K562 (cell line): ENCODE measurements around the gene HDAC3. TPM values are rescaled to one million over a fixed set of nuclear protein-coding genes. Genes with fewer than 3 reads are reported as not detected.

Experiments
- ADNP ChIP-seq: fragments of 200-800 bp; sonication (Bioruptor generic); IDR thresholded peaks from 2 replicates; pipeline ENCODE4 v1.6.1; 2016; ENCODE audit warnings: missing genetic modification characterization, missing compliant biosample characterization
- CBX3 ChIP-seq, 2 experiments: IDR thresholded peaks; 1 replicate in 1 of 2; 2 replicates in 1 of 2; pipeline ENCODE4 v1.6.1; 2012; ENCODE audit warnings: inconsistent platforms in 2 of 2, low read length in 2 of 2, borderline replicate concordance in 1 of 2, control low read depth in 1 of 2
- ELK1 ChIP-seq: sonication (generic); formaldehyde crosslinking; IDR thresholded peaks from 2 replicates; pipeline ENCODE4 v1.8.1; 2022; ENCODE audit warnings: missing genetic modification reagents
- EP300 ChIP-seq: IDR thresholded peaks from 2 replicates; pipeline ENCODE4 v1.6.1; 2012; ENCODE audit warnings: low read length, improper control_type of control experiment
- GTF2E2 ChIP-seq: fragments of 200-800 bp; sonication (Bioruptor generic); IDR thresholded peaks from 2 replicates; pipeline ENCODE4 v1.6.1; 2016; ENCODE audit warnings: missing genetic modification characterization, missing compliant biosample characterization
- HDAC2 ChIP-seq: fragments of 450-650 bp; IDR thresholded peaks from 2 replicates; pipeline ENCODE4 v1.6.1; 2016; ENCODE audit warnings: mild to moderate bottlenecking
- HDGF ChIP-seq: fragments of 450-650 bp; IDR thresholded peaks from 2 replicates; pipeline ENCODE4 v1.6.1; 2016
- IFI16 ChIP-seq: fragments of 250-450 bp; sonication (Bioruptor Pico); IDR thresholded peaks from 2 replicates; pipeline ENCODE4 v2.1.2; 2022; ENCODE audit warnings: mild to moderate bottlenecking, inconsistent platforms
- JUNB ChIP-seq: fragments of 450-650 bp; formaldehyde crosslinking; conservative IDR thresholded peaks from 2 replicates; pipeline ENCODE4 v1.4.0; 2020; ENCODE audit warnings: mild to moderate bottlenecking
- PRDM10 ChIP-seq: fragments of 450-650 bp; IDR thresholded peaks from 2 replicates; pipeline ENCODE4 v1.6.1; 2018; ENCODE audit not compliant: partially characterized antibody
- PTBP1 ChIP-seq: fragments of 200-400 bp; formaldehyde crosslinking; IDR thresholded peaks from 2 replicates; pipeline ENCODE4 v1.6.1; 2017; ENCODE audit warnings: low read depth, low read length
- SMARCE1 ChIP-seq: fragments of 450-650 bp; IDR thresholded peaks from 2 replicates; pipeline ENCODE4 v1.7.1; 2016; ENCODE audit warnings: mild to moderate bottlenecking
- SNRNP70 ChIP-seq: fragments of 200-400 bp; formaldehyde crosslinking; optimal IDR thresholded peaks from 2 replicates; pipeline ENCODE3; 2017; ENCODE audit warnings: low read depth, low read length
- TGIF2 ChIP-seq: sonication (generic); formaldehyde crosslinking; IDR thresholded peaks from 2 replicates; pipeline ENCODE4 v1.8.1; 2022; ENCODE audit warnings: mild to moderate bottlenecking, missing genetic modification reagents, moderate library complexity
- TRIM24 ChIP-seq, 2 experiments: fragments of 450-650 bp; IDR thresholded peaks; 2 replicates each; pipeline ENCODE4 v1.6.1; 2016
- ZBTB8A ChIP-seq: fragments of 450-650 bp; IDR thresholded peaks from 2 replicates; pipeline ENCODE4 v1.6.1; 2018; ENCODE audit warnings: mild to moderate bottlenecking, moderate library complexity; ENCODE audit not compliant: partially characterized antibody
- ZNF217 ChIP-seq: sonication (generic); formaldehyde crosslinking; IDR thresholded peaks from 2 replicates; pipeline ENCODE4 v1.8.0; 2022; ENCODE audit warnings: mild to moderate bottlenecking, missing genetic modification reagents
- ZNF76 ChIP-seq: fragments of 250-450 bp; sonication (Bioruptor Pico); IDR thresholded peaks from 2 replicates; pipeline ENCODE4 v1.4.0; 2020; ENCODE audit warnings: mild to moderate bottlenecking, moderate library complexity, borderline replicate concordance
- ZNF79 ChIP-seq: fragments of 250-450 bp; sonication (Bioruptor Pico); IDR thresholded peaks from 2 replicates; pipeline ENCODE4 v1.4.0; 2020; ENCODE audit warnings: low read depth, mild to moderate bottlenecking, moderate library complexity
- polyA plus RNA-seq, 8 experiments: library from polyadenylated mRNA; depleted of rRNA in 4 of 8; stranded (reverse) in 5 of 8; unstranded in 3 of 8; fragments of >200 nt; fragmentation: Nextera tagmentation in 2 of 8; fragmentation: Illumina TruSeq in 1 of 8; extraction: Ambion mirVana in 2 of 8; extraction: Trizol in 1 of 8; gene quantifications; 2 replicates each; pipeline versions ENCODE4 v1.2.1 to v1.2.3, GENCODE V29; 2011 to 2014; ENCODE audit warnings: inconsistent platforms in 1 of 8, missing spikeins in 1 of 8
- total RNA-seq, 7 experiments: library from RNA; depleted of rRNA in 6 of 7; stranded (reverse); fragments of >200 nt in 6 of 7; fragmentation: Illumina TruSeq in 2 of 7; extraction: Trizol in 2 of 7; gene quantifications; 2 replicates each; pipeline versions ENCODE4 v1.2.1 to v1.2.3, GENCODE V29; 2011 to 2021; ENCODE audit warnings: low replicate concordance in 1 of 7
- TF ChIP-seq, protein P1 (sequence below), 2 experiments: IDR thresholded peaks; 2 replicates each; pipeline ENCODE4 v1.6.1; 2011; ENCODE audit warnings: borderline replicate concordance in 1 of 2, control low read depth in 1 of 2, low read depth in 1 of 2, low read length in 1 of 2, mild to moderate bottlenecking in 1 of 2, mixed read lengths in 1 of 2, moderate library complexity in 1 of 2; ENCODE audit not compliant: insufficient read depth in 1 of 2, insufficient read length in 1 of 2, poor library complexity in 1 of 2, severe bottlenecking in 1 of 2; ENCODE audit errors: extremely low read depth in 1 of 2
- TF ChIP-seq, protein P2 (sequence below): sonication (generic); formaldehyde crosslinking; IDR thresholded peaks from 2 replicates; pipeline ENCODE4 v1.9.0; 2022; ENCODE audit warnings: mild to moderate bottlenecking, missing genetic modification reagents
- TF ChIP-seq, protein P3 (sequence below): fragments of 450-650 bp; IDR thresholded peaks from 2 replicates; pipeline ENCODE4 v1.6.1; 2016; ENCODE audit warnings: borderline replicate concordance

The HDAC3 gene
- total and polyA plus RNA-seq, 9 of the 15 experiments (the other 6 are each of a cell fraction or from before 2014, with no cell fraction given) = 89.7 to 191 (median 119) TPM

DNA sequence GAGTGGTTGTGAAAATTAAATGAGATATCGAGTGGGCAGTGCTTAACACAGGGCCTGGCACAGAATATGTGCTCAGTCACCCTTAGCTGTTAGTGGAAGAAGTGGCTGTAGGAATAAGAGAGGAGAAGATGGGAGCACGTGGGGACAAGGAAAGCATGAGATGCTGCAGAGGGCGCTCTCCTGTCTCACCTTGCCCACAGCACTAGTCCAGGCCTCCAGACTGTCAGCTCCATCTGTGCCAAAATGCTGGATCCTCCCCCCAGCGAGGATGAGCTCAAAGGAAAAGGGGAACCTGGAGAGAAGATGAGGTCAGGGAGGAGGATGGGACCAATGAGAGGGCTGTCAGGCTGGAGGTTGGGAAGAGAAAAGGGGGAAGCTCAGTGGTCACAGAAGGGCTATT, 32.9 kb upstream of the HDAC3 start (continued):
- TF ChIP-seq PRDM10 = peak; percentile 13
- no peak for TF ChIP-seq GTF2E2
- TF ChIP-seq PTBP1 = no peak
- peak in 1 of 2 experiments; percentile 23; a peak in 1 of 3 replicates for TF ChIP-seq CBX3 (IDR thresholded peaks at IDR 0.05; ENCODE audit: borderline replicate concordance in 1 of 2, low read length in 2 of 2)
- TF ChIP-seq SMARCE1 = no peak
- no peak for TF ChIP-seq ZNF79
- TF ChIP-seq ZNF217 (CRISPR knock-in tag) = no peak
- TF ChIP-seq HDGF = no peak
- no peak for TF ChIP-seq TGIF2 (CRISPR knock-in tag)
- TF ChIP-seq, protein P1, sequence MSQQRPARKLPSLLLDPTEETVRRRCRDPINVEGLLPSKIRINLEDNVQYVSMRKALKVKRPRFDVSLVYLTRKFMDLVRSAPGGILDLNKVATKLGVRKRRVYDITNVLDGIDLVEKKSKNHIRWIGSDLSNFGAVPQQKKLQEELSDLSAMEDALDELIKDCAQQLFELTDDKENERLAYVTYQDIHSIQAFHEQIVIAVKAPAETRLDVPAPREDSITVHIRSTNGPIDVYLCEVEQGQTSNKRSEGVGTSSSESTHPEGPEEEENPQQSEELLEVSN (IDR thresholded peaks at IDR 0.05; ENCODE audit: borderline replicate concordance in 1 of 2, extremely low read depth in 1 of 2, insufficient read depth in 1 of 2, insufficient read length in 1 of 2, low read depth in 1 of 2, low read length in 1 of 2, poor library complexity in 1 of 2, severe bottlenecking in 1 of 2) = peak; percentile 23 to 69
- no peak for TF ChIP-seq ADNP (tag)
- no peak for TF ChIP-seq ELK1 (CRISPR knock-in tag)
- no peak for TF ChIP-seq ZBTB8A
- TF ChIP-seq SNRNP70 = no peak
- TF ChIP-seq HDAC2 = peak; percentile 39; the same call in 1 of the 2 replicates
- TF ChIP-seq, protein P2, sequence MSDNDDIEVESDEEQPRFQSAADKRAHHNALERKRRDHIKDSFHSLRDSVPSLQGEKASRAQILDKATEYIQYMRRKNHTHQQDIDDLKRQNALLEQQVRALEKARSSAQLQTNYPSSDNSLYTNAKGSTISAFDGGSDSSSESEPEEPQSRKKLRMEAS = peak; percentile 85
- TF ChIP-seq ZNF76 (CRISPR knock-in tag) = no peak
- TF ChIP-seq EP300 = no peak
- no peak for TF ChIP-seq IFI16 (CRISPR knock-in tag)
- TF ChIP-seq, protein P3, sequence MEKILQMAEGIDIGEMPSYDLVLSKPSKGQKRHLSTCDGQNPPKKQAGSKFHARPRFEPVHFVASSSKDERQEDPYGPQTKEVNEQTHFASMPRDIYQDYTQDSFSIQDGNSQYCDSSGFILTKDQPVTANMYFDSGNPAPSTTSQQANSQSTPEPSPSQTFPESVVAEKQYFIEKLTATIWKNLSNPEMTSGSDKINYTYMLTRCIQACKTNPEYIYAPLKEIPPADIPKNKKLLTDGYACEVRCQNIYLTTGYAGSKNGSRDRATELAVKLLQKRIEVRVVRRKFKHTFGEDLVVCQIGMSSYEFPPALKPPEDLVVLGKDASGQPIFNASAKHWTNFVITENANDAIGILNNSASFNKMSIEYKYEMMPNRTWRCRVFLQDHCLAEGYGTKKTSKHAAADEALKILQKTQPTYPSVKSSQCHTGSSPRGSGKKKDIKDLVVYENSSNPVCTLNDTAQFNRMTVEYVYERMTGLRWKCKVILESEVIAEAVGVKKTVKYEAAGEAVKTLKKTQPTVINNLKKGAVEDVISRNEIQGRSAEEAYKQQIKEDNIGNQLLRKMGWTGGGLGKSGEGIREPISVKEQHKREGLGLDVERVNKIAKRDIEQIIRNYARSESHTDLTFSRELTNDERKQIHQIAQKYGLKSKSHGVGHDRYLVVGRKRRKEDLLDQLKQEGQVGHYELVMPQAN = no peak
- no peak for TF ChIP-seq TRIM24 (IDR thresholded peaks at IDR 0.05)
- no peak for TF ChIP-seq JUNB (CRISPR knock-in tag)
